Glutamatergic neuron (in vitro differentiated cells): ENCODE data around the gene SLC25A20. TPM values are rescaled to one million over a fixed set of nuclear protein-coding genes. Genes with fewer than 3 reads are reported as not detected.

ENCODE experiments used
- DNase-seq: peaks from one replicate; pipeline ENCODE4 v3.0.0; 2022
- H3K27ac Mint-ChIP-seq: one replicate; pipeline ENCODE4 v1.8.0; 2020; ENCODE audit warnings: mild to moderate bottlenecking, mixed read lengths, inconsistent platforms; ENCODE audit not compliant: unreplicated experiment
- H3K27me3 Mint-ChIP-seq: one replicate; pipeline ENCODE4 v1.8.0; 2020; ENCODE audit warnings: mild to moderate bottlenecking, moderate library complexity, mixed read lengths, inconsistent platforms; ENCODE audit not compliant: unreplicated experiment
- H3K36me3 Mint-ChIP-seq: one replicate; pipeline ENCODE4 v1.8.0; 2020; ENCODE audit warnings: mild to moderate bottlenecking, mixed read lengths, inconsistent platforms; ENCODE audit not compliant: unreplicated experiment
- H3K4me1 Mint-ChIP-seq: one replicate; pipeline ENCODE4 v1.8.0; 2020; ENCODE audit warnings: mild to moderate bottlenecking, low read depth, mixed read lengths, inconsistent platforms; ENCODE audit not compliant: unreplicated experiment
- H3K4me3 Mint-ChIP-seq: one replicate; pipeline ENCODE4 v1.8.0; 2020; ENCODE audit warnings: mild to moderate bottlenecking, mixed read lengths, inconsistent platforms; ENCODE audit not compliant: unreplicated experiment
- H3K9me3 Mint-ChIP-seq: one replicate; pipeline ENCODE4 v1.8.0; 2020; ENCODE audit warnings: mild to moderate bottlenecking, moderate library complexity, mixed read lengths, inconsistent platforms; ENCODE audit not compliant: unreplicated experiment
- CTCF ChIP-seq: fragments of 200-600 bp; sonication (generic); IDR thresholded peaks from one replicate; pipeline ENCODE4 v1.5.0; 2021; ENCODE audit not compliant: partially characterized antibody, unreplicated experiment
- total RNA-seq: library from RNA; stranded (reverse); fragmentation: NEBNext Ultra II Directional; extraction: Animal tissue kit (Norgen Biotek cat#: 25700); gene quantifications from one replicate; pipeline ENCODE4 v1.2.1, GENCODE V29; 2021; ENCODE audit not compliant: unreplicated experiment

The SLC25A20 gene
- total RNA-seq, 1 donor from 2014 or later: 24.3 TPM

- Mint-ChIP-seq H3K36me3 (no peaks in the 10 kb centered on the region), H3K27me3 (no peaks in the 10 kb centered on the region), H3K9me3 (no peaks in the 10 kb centered on the region), H3K4me3 (no peak overlapping the region), H3K4me1 (no peaks in the 10 kb centered on the region), H3K27ac (no peak overlapping the region)
- no peak for TF ChIP-seq CTCF
- DNase-seq: no peak
Measured at GRCh38 chr3:48820612-48821324, 77.9 kb downstream of the SLC25A20 start.

- H3K27ac Mint-ChIP-seq: no peak overlapping the region
- H3K4me1 Mint-ChIP-seq: no peaks in the 10 kb centered on the region
- no peak overlapping the region for H3K4me3 Mint-ChIP-seq
- no peak for DNase-seq
- TF ChIP-seq CTCF: no peak
- H3K36me3 Mint-ChIP-seq: no peaks in the 10 kb centered on the region
- H3K27me3 Mint-ChIP-seq: no peaks in the 10 kb centered on the region
- H3K9me3 Mint-ChIP-seq: no peaks in the 10 kb centered on the region
Measured at GRCh38 chr3:48819234-48820221, 79.2 kb downstream of the SLC25A20 start.

GRCh38 chr3:48811524-48811923, 87.2 kb downstream of the SLC25A20 start:
- DNase-seq: no peak
- H3K4me3 Mint-ChIP-seq: no peak overlapping the region
- peaks cover 1% of the 10 kb centered on the region for H3K9me3 Mint-ChIP-seq
- no peaks in the 10 kb centered on the region for H3K27me3 Mint-ChIP-seq
- no peak overlapping the region for H3K27ac Mint-ChIP-seq
- no peak for TF ChIP-seq CTCF
- no peaks in the 10 kb centered on the region for H3K36me3 Mint-ChIP-seq
- H3K4me1 Mint-ChIP-seq: no peaks in the 10 kb centered on the region

Other genes with a start within 250 kb of the SLC25A20 start
- gene CELSR3, start 236.0 kb downstream of the SLC25A20 start, total RNA-seq: 162 TPM
- 35.5 TPM for gene NCKIPSD, start 213.0 kb downstream of the SLC25A20 start, total RNA-seq
- 182 TPM for gene IP6K2, start 181.7 kb downstream of the SLC25A20 start, total RNA-seq
- gene PRKAR2A, start 51.0 kb downstream of the SLC25A20 start, total RNA-seq: 55.5 TPM
- 74.6 TPM for gene ARIH2, start 20.0 kb upstream of the SLC25A20 start, total RNA-seq
- gene P4HTM, start 91.4 kb upstream of the SLC25A20 start, total RNA-seq: 18.4 TPM
- 236 TPM for gene WDR6, start 108.5 kb upstream of the SLC25A20 start, total RNA-seq
- 26.3 TPM for gene DALRD3, start 119.7 kb upstream of the SLC25A20 start, total RNA-seq
- gene NDUFAF3, start 123.2 kb upstream of the SLC25A20 start, total RNA-seq: 50.6 TPM
- gene IMPDH2, start 130.5 kb upstream of the SLC25A20 start, total RNA-seq: 100 TPM
- gene QRICH1, start 195.2 kb upstream of the SLC25A20 start, total RNA-seq: 135 TPM
- 266 TPM for gene QARS1, start 205.9 kb upstream of the SLC25A20 start, total RNA-seq
- gene USP19, start 221.9 kb upstream of the SLC25A20 start, total RNA-seq: 83.1 TPM
- 16.6 TPM for gene LAMB2, start 234.2 kb upstream of the SLC25A20 start, total RNA-seq